8988T (cell line): ENCODE measurements around the gene TBC1D30.

Experiments
- DNase-seq: peaks from one replicate; pipeline ENCODE4 v3.0.0; 2011

The TBC1D30 gene

DNA sequence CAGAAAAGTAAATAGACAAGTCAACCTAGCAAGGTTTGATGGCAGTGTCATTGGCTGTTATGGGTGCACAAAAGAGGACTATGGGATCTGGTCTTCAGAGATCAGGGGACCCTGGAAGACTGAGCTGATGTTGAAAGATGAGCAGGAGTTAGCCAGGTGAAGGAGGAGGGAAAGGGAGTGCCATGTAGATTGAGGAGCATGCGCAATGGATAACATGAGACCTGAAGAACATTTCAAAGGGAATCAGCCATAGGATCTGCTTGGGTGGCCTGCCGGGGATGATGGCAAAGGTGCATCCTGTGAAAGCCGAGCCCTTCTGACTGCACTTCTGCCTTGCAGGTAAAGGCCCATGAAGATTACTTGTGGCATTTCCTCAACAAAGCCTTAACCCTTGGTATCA lies 90.8 kb downstream of the TBC1D30 start:
- no peak for DNase-seq

DNA sequence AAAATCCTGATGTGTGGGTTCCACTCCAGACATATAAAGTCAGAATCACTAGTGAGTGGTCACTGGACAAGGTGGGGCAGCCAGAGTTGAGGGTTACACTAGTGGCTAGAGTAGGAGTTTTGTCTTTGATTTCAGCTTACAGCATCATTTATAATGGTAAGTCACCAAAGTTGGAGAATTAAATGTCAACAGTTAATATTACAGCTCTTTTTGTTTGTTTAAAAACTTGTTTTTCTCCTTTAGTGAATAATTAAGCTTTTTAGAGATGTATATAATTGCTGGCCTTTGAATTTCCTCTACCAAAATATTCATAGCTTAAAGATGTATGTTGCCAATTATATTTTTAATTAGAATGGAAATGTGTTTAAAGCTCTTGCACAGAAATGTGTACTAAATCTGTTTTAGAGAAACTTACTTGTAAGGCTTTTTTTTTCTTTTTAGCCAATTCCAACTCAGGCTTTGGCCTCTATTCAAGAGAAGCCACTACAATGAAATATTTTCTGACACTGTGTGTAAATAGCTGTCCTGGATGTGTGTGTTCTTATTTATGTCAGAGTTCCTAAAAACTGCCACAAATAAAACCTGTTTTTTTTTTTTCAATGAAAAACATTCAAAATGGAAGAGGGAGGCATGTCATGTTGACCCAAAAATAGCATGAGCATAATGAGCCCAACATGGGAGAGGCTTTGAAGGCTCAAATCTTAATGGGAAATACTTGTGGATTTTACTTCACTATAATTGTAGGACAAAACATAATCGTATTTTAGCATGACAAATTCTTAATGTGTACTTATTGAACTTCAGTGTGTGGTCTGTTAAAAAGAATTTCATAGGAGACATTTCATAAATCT lies 92.2 kb downstream of the TBC1D30 start:
- DNase-seq: no peak

DNA sequence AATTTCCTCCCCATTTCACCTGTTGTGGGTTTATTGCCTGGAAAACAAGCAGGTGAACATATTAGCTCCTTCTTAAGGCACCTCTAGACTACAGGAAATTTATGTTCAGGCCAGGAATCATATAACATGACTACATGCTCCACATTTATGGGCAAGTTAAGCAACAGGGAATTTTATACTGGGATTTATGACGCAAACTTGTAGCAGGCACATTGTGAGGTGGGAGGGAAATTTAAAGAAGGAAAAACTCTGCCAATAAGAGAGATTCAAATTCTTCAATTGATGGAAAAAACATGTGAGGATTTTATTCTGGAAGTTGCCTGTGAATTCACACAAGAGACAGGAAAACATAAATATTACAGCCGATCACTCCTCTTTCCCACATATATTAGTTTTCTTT lies 93.9 kb downstream of the TBC1D30 start:
- DNase-seq: no peak

DNA sequence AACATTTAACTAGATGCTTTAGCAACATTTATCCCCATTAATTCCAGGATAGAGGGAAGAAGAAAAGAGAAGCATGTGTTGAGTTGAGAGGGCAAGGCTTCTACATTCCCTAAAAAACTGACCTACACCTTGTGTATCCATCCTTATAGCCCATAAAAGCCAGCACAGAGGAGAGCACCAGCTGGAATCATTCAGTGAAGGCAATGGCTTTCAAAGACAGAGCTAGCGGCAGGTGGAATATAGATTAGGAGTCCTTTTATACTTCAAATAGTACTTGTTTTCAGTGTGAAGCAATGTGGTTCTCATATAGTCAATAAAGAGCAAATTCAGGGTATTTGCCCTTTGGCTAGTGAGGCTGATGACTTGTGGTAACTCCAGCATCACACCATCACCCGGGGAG lies 94.4 kb downstream of the TBC1D30 start:
- DNase-seq: no peak

DNA sequence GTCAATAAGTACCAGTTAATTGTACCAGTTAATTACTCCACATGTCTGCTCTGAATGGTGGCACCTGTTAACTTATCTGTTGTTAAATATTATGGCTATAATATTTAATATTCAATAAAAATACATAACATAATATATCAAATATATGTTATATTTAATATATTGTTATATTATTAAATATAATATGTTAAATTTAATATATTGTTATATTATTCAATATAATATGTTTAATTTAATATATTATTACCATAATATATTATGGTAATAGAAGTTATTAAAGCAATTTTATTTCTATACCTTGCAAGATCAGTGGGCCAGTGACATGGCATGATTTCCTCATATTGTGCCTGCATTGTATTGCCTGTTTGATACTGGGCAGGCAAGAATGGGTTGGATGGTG lies 98.4 kb downstream of the TBC1D30 start:
- DNase-seq: no peak

DNA sequence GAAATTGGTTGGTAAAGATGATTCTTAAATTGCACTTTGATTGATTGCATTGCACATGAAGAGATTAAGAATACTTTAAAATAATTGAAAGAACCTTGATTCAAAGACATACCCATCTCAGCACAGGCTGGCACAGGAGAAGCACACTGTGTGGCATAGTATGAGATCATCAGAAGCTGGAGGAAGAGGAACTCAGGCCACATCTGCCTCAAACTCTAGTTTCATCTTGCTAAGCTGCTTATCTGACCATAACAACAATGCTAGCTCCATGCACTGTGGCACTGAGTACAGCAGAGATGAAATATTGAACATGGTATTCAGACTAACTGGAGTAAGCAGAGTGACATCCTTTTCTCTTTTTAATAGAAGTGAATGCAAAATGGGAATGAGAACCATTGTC lies 99.1 kb downstream of the TBC1D30 start:
- no peak for DNase-seq
